Prostate gland (tissue), 2 donors: ENCODE data around the gene SSR4. TPM values are rescaled to one million over a fixed set of nuclear protein-coding genes. Genes with fewer than 3 reads are reported as not detected.

Experiments used
- DNase-seq: peaks from one replicate; pipeline ENCODE4 v3.0.0-alpha.2; 2019; ENCODE audit warnings: low spot score
- H3K27ac ChIP-seq, 2 donors: fragments of 200-600 bp; sonication (generic); 2 replicates each; pipeline ENCODE4 v1.5.1; 2017 to 2019
- H3K27me3 ChIP-seq: fragments of 200-600 bp; sonication (generic); replicated peaks from 2 replicates; pipeline ENCODE4 v1.5.1; 2019; ENCODE audit not compliant: insufficient read depth
- H3K36me3 ChIP-seq, 2 donors: fragments of 200-600 bp; sonication (generic); 1 replicate in 1 of 2; 2 replicates in 1 of 2; pipeline versions ENCODE4 v1.5.1 to v1.8.1; 2017 to 2019
- H3K4me1 ChIP-seq: fragments of 200-600 bp; sonication (generic); replicated peaks from 2 replicates; pipeline ENCODE4 v1.5.1; 2019
- H3K4me3 ChIP-seq, 2 donors: fragments of 200-600 bp; sonication (generic); 2 replicates each; pipeline ENCODE4 v1.5.1; 2017 to 2019
- H3K9me3 ChIP-seq: fragments of 200-600 bp; sonication (generic); 2 replicates; pipeline ENCODE4 v1.5.1; 2017
- CTCF ChIP-seq, 4 experiments: fragments of 200-600 bp in 2 of 4; fragments of 450-650 bp in 2 of 4; sonication (generic) in 2 of 4; IDR thresholded peaks; 1 replicate in 3 of 4; 2 replicates in 1 of 4; pipeline ENCODE4 v1.5.1; 2016 to 2019; ENCODE audit warnings: antibody characterized with exemption in 4 of 4, mild to moderate bottlenecking in 2 of 4, moderate library complexity in 2 of 4
- POLR2A ChIP-seq: fragments of 450-650 bp; IDR thresholded peaks from one replicate; pipeline ENCODE4 v1.6.1; 2016; ENCODE audit warnings: antibody characterized with exemption, mild to moderate bottlenecking
- POLR2AphosphoS5 ChIP-seq: sonication (generic); formaldehyde crosslinking; IDR thresholded peaks from one replicate; pipeline ENCODE4 v1.6.1; 2017; ENCODE audit warnings: antibody characterized with exemption
- WGBS: methylation state at CpG from one replicate; pipeline ENCODE4 v1.1.5; 2018; 5-methylcytosine and 5-hydroxymethylcytosine counted together
- intact Hi-C: fragments of 100-400 bp; cut with DNase I; formaldehyde crosslinking; loops from one replicate; pipeline ENCODE4 v1.14.2; 2022
- total RNA-seq, 2 donors: library from RNA; depleted of rRNA; stranded (reverse); fragments of >200 nt; gene quantifications; one replicate each; pipeline ENCODE4 v1.1.0, GENCODE V29; 2016

SSR4 gene
- total RNA-seq, 2 donors from 2014 or later: 288 to 623 TPM

DNA sequence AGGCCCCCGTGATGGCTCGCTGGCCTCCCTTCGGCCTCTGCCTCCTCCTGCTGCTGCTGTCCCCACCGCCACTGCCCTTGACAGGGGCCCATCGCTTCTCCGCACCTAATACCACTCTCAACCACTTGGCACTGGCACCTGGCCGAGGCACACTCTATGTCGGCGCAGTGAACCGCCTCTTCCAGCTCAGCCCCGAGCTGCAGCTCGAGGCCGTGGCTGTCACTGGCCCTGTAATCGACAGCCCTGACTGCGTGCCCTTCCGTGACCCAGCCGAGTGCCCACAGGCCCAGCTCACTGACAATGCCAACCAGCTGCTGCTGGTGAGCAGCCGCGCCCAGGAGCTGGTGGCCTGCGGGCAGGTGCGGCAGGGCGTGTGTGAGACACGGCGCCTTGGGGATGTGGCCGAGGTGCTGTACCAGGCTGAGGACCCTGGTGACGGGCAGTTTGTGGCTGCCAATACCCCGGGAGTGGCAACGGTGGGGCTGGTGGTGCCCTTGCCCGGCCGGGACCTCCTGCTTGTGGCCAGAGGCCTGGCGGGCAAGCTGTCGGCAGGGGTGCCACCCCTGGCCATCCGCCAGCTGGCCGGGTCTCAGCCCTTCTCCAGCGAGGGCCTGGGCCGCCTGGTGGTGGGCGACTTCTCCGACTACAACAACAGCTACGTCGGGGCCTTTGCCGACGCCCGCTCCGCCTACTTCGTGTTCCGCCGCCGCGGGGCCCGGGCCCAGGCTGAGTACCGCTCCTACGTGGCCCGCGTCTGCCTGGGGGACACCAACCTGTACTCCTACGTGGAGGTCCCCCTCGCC lies 27.4 kb upstream of the SSR4 start:
- H3K27me3 ChIP-seq: no peaks in the 10 kb centered on the region
- H3K27ac ChIP-seq: no peak overlapping the region
- no peaks in the 10 kb centered on the region for H3K9me3 ChIP-seq
- no peak for DNase-seq
- intact Hi-C loops: no loop called here
- TF ChIP-seq POLR2A (no peak), CTCF (IDR thresholded peaks at IDR 0.05) (no peak), POLR2AphosphoS5 (no peak)
- no peak overlapping the region for H3K4me3 ChIP-seq
- H3K36me3 ChIP-seq: no peaks in the 10 kb centered on the region
- WGBS: 74% methylated on average over 25 of the region's 56 CpGs
- H3K4me1 ChIP-seq: no peaks in the 10 kb centered on the region

GRCh38 chrX:153767674-153768055 lies 26.8 kb upstream of the SSR4 start:
- no peaks in the 10 kb centered on the region for H3K4me1 ChIP-seq
- no peaks in the 10 kb centered on the region for H3K27me3 ChIP-seq
- H3K4me3 ChIP-seq: no peak overlapping the region
- WGBS: 99% methylated on average over 12 of the region's 20 CpGs
- H3K36me3 ChIP-seq: no peaks in the 10 kb centered on the region
- H3K27ac ChIP-seq: no peak overlapping the region
- H3K9me3 ChIP-seq: no peaks in the 10 kb centered on the region
- no peak for TF ChIP-seq CTCF (IDR thresholded peaks at IDR 0.05)
- no peak for TF ChIP-seq POLR2A
- TF ChIP-seq POLR2AphosphoS5: no peak
- intact Hi-C loops: no loop called here
- no peak for DNase-seq

DNA sequence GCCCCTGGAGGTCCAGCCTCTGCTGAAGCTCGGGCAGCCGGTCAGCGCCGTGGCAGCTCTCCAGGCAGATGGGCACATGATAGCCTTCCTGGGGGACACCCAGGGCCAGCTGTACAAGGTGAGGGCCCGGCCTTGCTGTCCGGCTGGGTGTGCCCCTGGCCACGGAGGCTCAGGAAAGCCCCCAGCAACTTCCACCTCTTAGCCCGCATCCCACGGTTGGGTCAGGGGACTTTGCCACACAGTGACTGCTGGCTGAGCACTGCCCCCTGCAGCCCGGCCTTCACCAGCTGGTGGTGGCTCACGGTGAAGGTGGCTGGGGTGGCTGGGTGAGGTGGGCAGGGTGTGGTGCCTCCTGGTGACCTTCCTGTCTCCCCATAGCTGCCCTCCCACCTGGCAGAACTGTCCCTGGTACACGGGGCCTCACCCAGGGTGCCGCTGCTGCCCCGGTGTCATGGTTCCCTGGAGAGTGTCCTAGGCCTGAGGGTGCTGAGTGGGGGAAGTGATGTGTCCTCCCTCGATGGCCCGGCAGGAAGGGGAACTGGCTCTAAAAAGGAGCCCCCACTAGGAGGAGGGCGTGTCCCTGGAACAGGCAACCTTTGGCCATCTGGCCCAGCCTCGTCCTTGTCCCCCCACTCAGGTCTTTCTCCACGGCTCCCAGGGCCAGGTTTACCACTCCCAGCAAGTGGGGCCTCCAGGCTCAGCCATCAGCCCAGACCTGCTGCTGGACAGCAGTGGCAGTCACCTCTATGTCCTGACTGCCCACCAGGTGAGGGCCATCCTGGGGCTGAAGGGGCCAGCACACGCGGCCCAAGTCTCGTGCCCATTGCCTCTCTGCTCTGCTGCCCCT lies 25.9 kb upstream of the SSR4 start:
- intact Hi-C loops: no loop called here
- WGBS: 79% methylated on average over 10 of the region's 22 CpGs
- Histone ChIP-seq H3K9me3 (no peaks in the 10 kb centered on the region), H3K4me3 (no peak overlapping the region), H3K4me1 (no peaks in the 10 kb centered on the region), H3K36me3 (no peaks in the 10 kb centered on the region), H3K27me3 (no peaks in the 10 kb centered on the region), H3K27ac (no peak overlapping the region)
- no peak for TF ChIP-seq POLR2A
- no peak for TF ChIP-seq POLR2AphosphoS5
- no peak for TF ChIP-seq CTCF (IDR thresholded peaks at IDR 0.05)
- no peak for DNase-seq

- WGBS: 85% methylated on average over 5 of the region's 23 CpGs
- Histone ChIP-seq H3K36me3 (no peaks in the 10 kb centered on the region), H3K27ac (no peak overlapping the region), H3K9me3 (no peaks in the 10 kb centered on the region), H3K4me3 (no peak overlapping the region), H3K27me3 (no peaks in the 10 kb centered on the region), H3K4me1 (no peaks in the 10 kb centered on the region)
- intact Hi-C loops: no loop called here
- TF ChIP-seq POLR2AphosphoS5 (no peak), POLR2A (no peak), CTCF (IDR thresholded peaks at IDR 0.05) (no peak)
- DNase-seq: no peak
These were observed 25.2 kb upstream of the SSR4 start for GRCh38 chrX:153769158-153769864.
